ENCODE measurements around the gene TTLL5.
"Not testable (repeated sequence)": the region's sequence is repeated elsewhere in the genome, so short reads cannot be mapped to it uniquely, and the experiment has no call there.

Gene TTLL5

DNA sequence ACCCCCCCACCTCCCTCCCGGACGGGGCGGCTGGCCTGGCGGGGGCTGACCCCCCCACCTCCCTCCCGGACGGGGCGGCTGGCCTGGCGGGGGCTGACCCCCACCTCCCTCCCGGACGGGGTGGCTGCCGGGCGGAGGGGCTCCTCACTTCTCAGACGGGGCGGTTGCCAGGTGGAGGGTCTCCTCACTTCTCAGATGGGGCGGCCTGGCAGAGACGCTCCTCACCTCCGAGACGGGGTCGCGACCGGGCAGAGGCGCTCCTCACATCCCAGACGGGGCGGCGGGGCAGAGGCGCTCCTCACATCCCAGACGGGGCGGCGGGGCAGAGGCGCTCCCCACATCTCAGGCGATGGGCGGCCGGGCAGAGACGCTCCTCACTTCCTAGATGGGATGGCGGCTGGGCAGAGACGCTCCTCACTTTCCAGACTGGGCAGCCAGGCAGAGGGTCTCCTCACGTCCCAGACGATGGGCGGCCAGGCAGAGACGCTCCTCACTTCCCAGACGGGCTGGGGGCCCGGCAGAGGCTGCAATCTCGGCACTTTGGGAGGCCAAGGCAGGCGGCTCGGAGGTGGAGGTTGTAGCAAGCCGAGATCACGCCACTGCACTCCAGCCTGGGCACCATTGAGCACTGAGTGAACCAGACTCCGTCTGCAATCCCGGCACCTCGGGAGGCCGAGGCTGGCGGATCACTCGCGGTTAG is 264.2 kb downstream of the TTLL5 start:
- FAIRE-seq: not testable (repeated sequence)

DNA sequence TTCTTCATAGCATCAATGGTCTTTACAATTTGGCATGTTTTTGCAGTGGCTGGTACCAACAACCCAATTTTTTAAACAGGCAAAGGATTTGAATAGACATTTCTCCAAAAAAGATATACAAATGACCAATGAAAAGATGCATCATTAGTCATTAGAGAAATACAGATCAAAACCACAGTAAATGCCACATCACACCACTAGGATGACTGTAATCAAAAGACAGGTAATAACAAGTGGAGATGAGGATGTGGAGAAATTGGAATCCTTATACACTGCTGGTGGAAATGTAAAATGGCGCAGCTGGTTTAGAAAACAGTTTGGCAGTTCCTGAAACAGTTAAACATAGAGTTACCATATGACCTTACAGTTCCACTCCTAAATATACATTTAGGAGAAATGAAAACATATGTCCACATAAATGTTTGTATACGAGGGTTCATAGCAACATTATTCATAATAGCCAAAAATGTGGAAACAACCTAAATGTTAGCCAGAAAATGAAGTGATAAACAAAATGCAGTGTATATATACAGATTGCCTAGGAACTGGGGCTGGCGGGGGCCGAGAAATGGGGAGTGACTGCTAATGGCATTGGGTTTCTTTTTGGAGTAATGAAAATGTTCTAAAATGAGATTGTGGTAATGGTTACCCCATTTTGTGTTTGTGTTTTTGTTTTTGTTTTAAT is 265.5 kb downstream of the TTLL5 start:
- no peak for FAIRE-seq

DNA sequence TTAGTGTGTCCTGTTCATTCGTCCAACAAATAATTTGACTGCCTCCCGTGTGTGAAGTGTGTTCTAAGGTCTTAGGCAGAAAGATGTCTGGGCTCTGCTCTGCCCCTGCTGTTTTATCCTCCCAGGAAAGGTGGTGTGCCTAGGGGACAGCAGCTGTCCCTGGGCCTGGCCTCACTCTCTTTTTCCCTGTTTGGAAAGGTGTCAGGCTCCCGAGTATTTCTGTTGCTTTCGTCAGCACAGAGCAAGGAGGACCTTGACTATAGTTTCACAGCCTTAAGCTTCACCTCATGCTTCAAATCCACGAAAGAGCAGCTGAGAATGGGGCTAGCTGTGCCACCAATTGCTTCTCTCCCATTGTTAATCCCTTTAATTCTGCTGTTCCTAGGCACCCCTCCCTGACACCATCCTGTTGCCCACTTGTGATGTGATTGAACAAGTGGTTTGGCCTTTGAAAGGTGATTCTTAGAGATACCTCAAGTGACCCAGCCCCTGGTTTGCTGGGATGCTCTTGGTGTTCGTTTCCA is 266.6 kb downstream of the TTLL5 start:
- FAIRE-seq: no peak

DNA sequence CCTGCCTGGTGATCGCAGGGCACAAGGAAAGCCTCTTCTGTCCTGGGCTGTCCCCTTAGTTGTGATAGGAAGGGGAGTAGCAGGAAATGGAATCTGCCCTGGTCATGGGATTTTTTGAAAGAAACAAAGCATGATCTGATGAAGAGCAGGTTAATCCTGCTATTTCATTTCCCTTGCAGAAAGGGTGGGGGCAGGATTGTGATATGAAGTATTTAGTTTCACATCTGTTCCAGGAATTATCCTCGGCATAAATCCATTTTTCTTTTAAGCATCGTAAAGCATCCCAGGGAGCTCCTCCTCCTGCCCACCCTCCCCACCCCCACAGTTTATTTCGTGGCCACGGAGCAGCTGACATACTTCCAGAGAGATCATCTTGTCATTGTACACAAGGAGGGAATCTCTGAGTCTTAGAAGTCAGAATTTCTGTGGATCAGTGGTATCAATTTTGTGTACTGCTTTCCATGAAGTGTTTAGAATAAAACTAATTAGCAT is 267.7 kb downstream of the TTLL5 start:
- FAIRE-seq: no peak

DNA sequence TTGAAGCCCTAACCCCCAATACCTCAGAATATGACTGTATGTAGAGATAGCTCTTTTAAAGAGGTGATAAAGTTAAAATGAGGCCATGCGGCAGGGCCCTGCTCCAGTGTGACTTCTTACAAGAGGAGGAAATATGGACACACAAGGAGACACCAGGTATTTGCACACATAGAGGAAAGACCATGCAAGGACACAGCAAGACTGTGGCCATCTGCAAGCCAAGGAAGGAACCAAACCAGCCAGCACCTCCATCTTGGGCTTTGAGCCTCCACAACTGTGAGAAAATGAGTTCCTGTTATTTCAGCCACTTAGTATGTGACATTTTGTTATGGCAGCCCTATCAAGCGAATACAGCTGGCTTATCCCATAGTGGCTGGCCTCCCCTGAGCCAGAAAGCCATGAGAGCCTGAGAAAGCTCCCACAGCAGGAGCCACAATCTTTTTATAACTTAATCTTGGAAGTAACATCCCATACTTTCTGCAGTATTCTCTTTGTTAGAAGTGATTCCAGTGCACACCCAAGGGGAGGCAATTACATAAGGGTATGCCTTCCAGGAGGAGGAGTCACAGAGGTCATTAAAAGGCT is 272.8 kb downstream of the TTLL5 start:
- FAIRE-seq: no peak

DNA sequence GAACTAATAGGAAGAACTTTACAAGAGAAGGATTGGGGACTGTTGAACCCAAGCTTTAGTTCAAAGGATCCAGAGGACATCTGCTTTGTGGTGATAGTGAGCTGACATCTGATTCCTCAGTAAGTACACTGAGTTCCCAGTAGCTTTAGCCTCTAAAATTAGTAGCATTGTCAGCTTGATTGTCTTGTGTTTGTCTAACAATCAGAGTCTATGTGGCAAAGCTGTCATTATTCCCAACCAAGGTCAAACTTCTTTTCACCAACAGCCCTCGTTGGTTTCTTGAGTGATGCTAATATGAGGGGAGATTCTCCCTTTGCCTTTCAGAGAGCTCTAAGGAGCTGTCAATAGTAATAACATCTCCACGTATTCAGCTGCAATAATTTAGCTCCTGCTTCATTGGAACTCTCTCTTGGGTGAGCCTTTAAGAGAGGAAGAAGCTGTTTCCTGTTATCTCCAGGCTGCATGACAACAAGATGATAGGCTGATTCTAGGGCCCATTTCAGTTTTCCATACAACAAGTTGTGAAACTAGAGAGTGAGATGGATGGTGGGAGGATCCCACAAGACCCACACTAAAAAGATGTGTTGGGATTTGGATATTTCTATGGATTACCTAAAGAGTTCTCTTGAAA is 274.1 kb downstream of the TTLL5 start:
- FAIRE-seq: no peak

DNA sequence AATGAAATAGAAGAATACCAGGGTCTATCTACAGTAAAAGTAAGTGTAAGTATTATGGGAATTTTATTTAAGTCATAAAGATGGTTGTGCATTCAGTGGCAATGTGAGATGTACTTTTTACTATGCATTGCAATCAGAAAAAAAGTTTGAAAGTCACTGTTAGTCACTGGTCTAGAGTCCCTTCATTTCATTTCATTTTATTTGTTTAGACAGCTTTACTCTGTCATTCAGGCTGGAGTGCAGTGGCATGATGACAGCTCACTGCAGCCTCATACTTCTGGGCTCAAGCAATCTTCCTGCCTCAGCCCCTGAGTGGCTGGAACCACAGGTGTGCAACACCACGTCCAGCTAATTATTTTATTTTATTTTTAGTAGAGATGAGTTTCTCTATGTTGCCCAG is 278.2 kb downstream of the TTLL5 start:
- FAIRE-seq: no peak

DNA sequence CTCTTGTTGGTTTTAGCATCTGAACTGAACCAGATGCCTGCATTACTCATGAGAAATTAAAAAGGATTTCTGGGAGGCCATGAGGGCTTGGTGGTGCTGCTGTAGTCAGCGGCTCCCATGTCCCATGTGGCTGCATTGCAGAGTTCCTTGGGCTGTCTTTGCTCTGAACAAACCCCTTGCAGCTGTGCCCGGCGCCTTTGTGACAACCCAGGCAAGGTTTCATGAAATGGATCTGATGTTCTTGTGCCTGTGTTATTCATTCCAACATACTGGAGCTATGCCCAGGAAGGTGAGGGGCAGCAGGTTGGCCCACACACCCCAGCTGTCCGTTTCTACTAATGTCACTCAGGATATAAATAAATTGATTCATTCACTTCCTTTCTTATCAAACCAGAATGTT is 280.0 kb downstream of the TTLL5 start:
- no peak for FAIRE-seq

DNA sequence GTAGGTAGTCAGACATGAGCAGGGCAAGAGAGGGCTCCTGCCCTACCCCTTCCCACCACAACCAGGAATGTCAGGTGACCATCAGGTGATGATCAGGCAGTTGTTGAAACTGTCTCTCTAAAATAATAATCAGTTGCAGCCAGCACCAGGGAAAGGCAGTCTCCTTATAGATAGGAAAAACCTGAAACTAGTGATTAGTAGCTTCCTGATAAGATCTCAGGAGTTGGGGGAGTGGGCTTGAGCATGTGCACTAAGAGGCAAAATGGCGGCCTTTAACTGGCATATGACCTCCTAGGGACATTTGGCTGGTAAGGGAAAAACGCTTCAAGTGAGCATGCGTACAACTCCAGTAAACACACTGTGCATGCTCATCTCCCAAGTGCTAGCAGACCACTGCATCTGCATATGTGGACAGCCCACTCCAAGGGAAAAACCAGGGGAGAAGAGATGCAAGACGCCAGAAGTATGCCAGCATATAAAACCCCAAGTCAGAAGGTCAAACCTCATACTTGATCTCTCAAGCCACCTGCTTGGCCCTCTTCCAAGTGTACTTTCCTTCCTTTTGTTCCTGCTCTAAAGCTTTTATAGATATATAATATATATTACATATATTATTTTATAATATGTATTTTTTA is 283.7 kb downstream of the TTLL5 start:
- no peak for FAIRE-seq

DNA sequence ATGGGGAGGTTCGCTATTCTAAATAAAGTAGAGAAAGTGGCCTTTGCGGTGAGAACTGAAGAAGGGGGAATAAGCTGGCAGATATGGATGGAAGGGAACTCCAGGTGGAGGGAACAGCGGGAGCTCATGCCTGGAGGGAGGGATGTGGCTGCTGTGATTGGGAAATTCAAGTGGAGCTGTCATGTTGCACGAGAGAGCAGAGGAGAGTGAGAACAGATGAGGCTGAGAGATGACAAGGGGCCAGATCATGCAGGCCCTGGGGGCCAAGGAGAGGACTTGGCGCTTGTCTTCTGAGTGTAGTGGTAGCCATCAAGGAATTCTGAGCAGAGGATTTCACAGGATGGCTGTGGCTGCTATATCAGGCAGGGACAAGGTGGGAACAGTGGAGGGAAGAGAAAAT is 285.7 kb downstream of the TTLL5 start:
- FAIRE-seq: no peak

DNA sequence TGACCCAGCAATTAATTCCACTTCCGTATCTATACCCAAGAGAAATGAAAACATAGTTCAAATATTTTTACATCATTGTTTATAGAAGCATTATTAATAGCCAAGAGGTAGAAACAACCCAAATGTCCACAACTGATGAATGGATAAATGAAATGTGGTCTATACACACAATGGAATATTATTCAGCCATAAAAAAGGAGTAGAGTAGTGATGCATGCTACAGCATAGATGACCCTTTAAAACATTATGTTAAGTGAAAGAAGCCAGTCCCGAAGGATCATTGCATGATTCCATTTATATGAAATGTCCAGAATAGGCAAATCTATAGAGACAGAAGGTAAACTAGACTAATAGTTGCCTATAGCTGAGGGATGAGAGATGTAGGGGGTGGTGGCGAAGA is 291.4 kb downstream of the TTLL5 start:
- no peak for FAIRE-seq

DNA sequence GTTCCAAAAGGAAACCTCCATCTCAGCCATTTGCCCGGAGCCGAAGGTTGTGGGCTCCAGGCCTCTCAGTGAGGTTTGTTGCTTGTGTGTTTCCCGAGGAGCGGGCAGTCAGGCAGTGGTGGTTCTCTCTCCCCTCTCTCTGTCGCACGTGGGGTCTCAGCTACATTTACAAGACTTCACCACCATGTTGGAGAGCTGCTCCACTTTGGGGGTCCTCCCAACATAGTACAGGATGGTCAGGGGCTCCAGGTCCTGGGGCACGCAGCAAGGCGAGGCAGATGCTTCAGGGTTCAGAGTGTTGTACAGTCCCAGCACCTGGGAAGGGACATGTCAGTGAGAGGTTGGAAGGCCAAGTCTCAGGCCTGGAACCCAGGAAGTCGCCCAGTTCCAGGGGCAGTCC is 298.0 kb downstream of the TTLL5 start:
- no peak for FAIRE-seq

DNA sequence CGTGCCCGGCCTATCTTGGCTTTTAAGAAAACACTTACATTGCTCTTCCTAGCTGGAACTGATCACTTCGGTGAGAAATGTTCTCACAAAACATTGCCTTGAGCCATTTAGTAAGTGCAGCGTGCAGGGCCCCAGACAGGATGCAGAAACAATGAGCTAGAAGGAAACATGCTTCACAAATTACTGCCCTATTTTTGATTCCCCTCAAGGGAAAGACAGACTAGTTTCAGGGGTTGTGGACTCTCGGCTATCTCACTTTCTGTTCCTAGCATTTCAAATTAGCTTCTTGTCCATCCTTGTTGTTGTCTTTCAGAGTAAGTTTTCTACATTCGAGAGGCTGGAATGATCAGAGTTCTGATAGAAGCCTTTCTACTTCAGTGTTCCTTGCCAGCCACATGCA is 299.2 kb downstream of the TTLL5 start:
- no peak for FAIRE-seq

DNA sequence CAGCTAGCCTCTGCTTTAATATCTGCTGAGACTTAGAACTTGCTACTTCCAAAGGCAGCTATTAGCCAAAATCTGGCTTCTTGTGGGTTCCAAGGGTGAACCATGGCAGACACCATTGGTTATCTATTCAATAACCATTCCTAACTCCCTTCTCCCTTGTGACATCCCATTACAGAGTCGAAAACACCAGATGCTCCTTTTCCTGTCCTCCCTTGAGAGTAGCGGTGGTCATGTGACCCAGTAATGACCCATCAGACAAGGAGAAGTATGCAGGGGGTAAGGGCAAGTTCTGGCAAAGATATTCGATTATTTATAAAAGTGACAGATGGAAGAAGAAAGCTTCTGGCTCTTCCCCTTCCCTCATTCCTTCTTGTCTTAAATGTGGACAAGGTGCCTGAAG is 300.6 kb downstream of the TTLL5 start:
- no peak for FAIRE-seq

DNA sequence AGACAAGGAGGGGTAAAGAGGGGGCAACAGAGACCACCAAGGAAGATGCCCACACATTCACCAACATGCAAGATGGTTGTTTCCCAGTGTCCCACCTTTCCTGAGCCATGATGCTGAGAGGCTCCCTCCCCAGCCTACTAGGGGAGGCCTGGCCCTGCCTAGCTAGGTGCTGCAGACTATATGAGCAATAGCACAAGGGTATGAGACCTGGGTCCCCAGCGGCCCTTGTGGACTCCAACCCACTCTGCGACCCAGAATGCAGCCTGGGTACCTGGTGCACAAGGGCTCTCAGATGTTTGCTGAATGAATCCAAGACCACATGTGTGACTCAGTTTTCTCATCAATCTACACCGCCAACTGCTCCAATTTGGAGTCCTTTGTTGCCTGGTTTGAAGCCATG is 306.8 kb downstream of the TTLL5 start:
- FAIRE-seq: no peak

DNA sequence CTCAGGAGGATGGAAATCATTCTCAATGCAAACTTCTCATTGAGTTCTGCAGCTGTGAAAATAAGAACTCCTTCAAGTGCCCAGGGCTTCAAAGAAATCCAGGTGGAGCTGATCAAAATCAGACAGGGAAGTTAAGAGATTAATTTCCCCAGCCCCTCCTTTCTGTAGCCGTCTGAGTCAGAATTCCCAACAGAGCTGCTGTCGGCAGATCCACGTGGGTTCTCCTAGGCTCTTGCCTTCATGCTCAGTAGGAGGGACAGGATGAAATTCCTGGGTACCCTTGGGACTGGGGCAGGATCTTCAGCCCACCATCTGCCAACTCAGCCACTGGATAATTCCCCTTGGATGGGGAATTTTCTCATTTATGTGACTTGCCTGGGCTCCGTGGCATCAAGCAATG is 307.4 kb downstream of the TTLL5 start:
- FAIRE-seq: no peak

DNA sequence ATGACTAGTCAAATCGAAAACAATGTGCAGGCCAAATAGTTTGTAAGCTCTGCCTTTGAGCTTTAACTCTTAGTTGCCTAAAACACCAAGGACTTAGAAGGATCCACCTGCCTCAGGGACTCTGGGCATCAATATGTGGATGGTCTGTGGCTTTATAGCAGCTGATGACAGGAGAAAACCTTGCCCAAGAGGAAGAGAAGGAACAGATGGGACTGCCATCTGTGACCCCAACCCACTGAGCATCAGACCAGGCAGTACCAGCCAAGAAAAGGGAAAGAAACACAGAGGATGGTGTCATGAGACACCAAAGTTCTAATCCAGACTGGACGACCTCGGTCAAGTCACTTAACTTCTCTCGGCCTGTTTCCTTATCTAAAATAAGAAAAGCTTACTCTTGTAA is 308.1 kb downstream of the TTLL5 start:
- no peak for FAIRE-seq

DNA sequence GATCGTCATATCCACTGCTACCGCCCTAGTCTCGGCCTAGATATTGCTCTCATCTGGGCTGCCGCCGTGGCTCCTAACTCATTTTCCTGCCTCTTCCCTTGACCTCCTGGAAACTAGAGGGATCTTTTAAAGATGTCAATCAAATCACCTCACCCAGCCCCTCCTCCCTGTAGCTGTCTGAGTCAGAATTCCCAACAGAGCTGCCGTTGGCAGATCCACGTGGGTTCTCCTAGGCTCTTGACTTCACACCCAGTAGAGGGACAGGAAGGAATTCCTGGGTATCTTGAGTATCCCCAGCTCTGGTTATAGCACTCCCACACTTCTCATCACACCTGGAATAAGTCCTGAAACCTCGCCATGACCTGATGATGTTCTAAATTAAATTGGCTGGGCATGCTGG is 308.8 kb downstream of the TTLL5 start:
- FAIRE-seq: no peak

DNA sequence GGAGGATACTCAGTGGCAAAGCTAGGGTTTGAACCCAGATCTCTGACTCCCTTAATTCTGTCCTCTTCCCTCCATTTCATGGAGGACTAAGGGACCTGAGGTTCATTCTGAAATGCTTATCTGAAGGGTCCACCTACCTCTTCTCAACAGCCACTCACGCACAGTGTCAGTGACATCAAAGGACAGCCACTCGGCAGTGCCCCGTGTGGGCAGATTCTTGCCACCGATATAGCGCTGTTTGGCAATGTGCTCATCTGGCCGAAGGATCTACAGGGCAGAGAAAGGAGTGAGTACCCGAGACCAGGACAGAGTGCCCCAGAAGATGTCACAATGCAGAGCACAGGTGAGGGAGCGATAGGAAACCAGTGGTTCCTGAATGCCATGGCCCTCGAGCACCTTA is 309.9 kb downstream of the TTLL5 start:
- no peak for FAIRE-seq

DNA sequence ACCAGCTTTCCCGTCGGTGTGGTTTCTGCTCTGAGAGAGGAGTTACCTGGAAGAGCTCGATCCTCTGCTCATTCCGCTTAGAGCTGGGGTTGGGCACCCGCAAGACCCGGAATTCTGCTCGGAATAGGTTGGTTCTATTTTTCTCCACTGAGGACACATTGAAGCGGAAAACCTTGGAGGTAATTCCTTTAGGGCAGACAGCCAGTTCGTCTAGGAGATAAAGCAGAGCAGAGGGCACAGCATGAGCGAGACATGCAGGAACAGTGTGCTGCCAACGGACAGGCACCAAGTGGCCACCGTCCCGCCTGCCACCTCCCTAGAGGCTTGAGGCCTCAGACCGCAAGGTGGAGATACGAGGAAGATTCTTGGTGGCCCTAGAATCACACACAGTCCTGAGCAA is 310.5 kb downstream of the TTLL5 start:
- no peak for FAIRE-seq

DNA sequence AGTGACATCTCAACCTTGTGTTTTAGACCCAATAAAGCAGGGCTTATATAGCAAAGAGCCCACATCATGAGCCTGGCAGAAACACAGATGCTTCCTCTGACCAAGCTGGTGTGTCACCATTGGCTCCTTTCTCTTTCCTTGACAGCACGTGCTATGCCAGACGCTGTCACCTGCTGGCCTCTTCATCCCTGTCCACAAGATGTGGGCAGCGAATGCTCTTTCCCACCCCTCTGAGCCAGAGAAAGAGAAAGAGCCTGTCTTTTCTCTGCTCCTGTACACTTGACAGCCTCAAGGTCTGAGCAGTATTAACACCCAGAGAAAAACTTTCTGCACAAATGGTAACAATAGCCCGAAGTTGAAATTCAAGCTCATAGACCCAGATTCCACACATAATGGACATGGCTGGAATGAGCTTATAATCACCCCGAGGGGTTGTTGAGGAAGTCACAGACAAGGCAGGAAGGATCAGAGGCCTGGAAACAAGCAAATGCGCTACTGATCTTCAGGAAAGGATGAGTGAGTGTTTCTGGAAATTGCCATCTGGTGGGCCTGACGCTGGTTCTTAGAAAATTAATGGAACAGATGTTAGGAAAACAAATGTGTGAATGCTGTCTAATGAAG is 311.9 kb downstream of the TTLL5 start:
- no peak for FAIRE-seq

DNA sequence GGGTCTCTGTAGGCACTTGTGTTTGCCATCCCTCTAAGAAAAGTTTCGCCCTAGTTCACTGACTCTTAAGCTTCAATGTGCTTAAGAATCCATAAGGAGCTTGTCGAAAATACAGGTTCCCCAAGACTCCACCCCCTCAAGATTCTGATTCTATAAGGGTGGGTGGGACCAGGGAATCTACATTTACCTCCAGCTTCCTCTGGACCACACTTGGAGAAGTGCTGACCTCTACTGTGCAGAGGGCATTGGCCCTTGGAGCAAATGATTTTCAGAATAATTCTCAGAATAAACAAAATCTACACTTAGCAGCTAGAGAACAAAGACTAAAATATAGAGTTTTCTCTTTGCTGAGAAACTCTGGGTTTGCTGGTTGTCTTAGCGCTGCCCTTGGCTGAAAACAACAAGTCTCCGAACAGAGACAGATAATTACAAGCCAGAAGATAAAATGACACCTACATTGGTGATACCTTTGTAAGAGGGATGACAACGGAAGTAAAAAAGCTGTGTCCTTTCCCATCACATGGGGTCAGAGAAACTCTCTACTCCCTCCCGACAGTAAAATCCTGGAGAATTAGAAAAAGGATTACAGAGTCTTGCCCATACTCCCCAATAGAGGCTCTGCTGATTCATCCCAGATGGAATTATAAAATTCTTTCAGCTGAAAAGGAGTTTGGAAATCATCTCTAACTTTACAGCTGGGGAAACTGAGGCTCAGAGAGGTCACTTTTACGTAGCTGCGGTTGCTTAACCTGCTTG is 316.0 kb downstream of the TTLL5 start:
- FAIRE-seq: no peak

Measured in colon (tissue), 2 donors.